NCI-H510A treated with DMSO at 0.1 percent for 48 hours (cell line): ENCODE measurements around the gene LHFPL3.
A peak's percentile ranks its signal among the peaks of the same experiment; 100 is the strongest.
"Not testable (repeated sequence)": the region's sequence is repeated elsewhere in the genome, so short reads cannot be mapped to it uniquely, and the experiment has no call there.

ENCODE experiments used
- DNase-seq: peaks from one replicate; lab custom pipeline; 2025; lab: John Stamatoyannopoulos, UW

The LHFPL3 gene

DNA sequence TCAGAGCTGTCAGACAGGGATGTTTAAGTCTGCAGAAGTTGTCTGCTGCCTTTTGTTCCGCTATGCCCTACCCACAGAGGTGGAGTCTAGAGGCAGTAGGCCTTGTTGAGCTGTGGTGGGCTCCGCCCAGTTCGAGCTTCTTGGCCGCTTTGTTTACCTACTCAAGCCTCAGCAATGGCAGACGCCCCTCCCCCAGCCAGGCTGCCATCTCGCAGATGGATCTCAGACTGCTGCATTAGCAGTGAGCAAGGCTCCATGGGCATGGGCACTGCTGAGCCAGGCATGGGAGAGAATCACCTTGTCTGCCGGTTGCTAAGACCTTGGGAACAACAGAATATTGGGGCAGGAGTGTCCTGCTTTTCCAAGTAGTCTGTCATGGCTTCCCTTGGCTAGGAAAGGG lies 267.2 kb downstream of the LHFPL3 start:
- DNase-seq = not testable (repeated sequence)

DNA sequence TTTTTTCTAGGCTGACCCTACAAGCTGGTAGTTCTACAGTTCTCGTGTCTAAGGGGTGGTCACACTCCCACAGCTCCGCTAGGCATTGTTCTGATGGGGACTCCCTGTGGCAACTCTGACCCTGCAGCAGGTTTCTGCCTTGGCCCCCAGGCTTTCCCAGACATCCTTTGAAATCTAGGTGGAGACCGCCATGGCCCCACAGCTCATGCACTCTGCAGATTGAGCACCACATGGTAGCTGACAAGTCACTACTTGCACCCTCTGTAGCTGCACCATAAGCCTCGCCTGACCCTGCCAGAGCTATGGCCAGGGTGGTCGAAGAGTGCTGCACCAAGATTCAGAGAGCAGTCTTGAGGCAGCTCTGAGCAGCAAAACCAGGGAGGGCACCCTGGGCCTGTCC lies 275.6 kb downstream of the LHFPL3 start:
- DNase-seq = no peak

DNA sequence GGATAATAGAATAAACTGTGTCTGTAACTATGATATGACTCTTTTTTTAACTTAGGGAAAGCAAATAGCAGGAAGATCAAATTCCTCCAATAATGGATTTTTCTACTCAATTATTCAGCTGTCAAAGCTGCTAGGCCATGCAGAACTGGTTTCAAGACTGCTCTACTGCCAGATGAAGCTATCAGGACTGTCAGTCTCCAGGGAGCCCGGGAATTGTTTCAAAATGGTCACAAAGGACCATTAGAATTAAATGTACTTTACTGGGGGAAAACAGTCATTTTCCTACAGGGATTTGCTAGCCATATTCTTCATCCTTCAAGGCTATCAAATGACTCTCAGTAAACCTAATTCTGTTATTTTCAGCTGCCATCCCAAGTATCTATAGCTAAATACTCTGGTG lies 276.3 kb downstream of the LHFPL3 start:
- no peak for DNase-seq

DNA sequence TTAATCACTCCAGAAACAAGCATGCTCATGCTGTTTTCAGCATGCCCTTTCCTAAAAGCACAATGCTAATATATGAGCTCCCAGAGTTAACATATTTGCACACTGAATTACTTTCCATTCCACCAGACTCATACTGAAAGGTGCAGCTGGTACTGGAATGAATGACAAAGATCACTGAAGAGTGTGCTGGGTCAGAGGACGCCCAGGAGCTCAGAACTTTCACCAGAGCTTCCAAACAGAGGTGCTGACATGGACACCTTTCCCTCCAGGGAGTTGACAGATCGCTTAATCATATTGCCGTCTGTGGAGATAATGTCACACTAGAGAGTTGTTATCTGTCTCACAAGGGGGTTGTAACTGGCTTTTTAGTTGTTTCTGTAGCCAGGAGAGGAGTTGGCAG lies 292.9 kb downstream of the LHFPL3 start:
- DNase-seq = no peak

DNA sequence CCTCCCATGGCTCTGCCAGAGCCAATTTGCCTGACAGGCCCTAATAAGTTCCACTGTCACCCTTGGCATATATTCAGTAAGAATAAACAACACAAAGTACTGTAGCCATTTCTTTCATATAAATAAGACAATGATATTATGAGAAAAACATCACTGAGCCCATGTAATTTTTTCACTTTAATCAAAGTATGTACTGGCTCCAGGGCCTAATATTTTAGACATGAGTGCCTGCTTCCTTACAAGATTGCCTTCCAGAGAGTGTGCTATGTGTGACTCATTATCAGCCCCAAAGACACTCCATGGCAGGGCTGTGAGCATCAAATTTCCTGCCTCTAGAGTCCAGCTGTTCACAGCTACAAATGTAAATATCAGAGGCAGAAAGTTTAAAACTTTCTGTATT lies 297.6 kb downstream of the LHFPL3 start:
- DNase-seq = peak; percentile 1

DNA sequence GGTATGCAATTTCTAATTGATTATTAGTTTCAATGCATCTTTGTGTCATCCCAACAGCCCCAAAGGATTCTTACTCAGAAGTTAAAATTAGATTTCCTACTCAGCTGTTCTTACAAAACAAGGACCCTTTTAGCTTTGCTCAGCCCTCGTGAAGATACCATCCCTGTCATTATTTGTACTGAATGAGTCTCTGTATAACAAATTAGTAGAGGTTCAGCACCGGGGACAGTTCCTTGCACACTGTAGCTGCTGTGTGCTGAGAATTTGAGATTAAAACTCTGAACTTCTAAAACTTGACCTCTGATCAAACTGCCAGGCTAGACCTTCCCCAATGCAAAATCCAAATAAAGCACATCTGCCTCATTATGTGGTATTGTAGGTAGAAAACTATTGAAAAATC lies 299.1 kb downstream of the LHFPL3 start:
- DNase-seq = no peak

DNA sequence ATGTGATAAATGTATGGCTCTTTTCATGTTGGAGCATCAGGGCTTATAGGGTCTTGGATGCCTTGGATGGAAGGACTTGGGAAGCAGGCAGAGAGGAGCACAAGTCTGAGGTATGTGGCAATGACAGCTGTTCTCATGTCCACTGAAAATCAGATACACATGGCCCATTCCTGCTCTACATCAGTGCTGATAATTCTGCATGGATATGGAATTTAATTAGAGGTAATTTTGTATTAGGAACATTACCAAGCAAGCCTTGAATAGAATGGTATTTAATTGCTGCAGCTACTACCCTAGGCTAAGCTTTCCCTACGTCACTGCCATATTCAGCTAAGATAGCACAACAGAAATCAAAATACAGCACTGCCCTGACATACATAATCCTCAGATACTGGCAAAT lies 299.6 kb downstream of the LHFPL3 start:
- DNase-seq = no peak

DNA sequence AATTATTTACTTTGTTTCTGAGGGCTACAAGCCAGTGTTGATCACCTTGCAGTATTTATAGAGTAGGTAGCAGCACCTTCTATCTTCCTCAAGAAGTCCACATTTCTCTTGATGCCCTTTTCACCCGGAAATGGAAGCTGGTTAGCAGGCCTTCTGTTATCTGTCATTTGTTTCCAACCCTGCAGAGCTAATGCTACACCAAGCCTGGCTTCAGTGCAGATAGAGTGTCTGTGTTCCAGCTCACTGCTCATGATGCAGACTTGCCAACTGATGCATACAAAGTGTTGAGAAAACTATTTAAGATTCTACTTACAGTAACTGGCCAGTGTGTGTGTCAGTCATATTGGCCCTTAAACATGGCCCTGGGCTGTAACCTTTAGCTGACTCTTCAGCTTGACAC lies 301.0 kb downstream of the LHFPL3 start:
- no peak for DNase-seq

DNA sequence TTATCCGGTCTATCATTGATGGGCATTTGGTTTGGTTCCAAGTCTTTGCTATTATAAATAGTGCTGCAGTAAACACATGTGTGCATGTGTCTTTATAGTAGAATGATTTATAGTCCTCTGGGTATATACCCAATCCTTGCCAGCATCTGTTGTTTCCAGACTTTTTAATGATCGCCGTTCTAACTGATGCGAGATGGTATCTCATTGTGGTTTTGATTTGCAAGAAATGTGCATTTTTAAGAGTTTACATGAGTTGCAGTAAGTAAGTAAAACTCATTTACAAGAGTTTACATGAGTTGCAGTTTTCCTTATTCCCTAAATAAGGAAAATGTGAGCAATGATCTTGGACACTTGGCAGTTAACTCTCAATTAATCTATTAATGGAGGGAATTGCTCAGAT lies 312.1 kb downstream of the LHFPL3 start:
- no peak for DNase-seq

DNA sequence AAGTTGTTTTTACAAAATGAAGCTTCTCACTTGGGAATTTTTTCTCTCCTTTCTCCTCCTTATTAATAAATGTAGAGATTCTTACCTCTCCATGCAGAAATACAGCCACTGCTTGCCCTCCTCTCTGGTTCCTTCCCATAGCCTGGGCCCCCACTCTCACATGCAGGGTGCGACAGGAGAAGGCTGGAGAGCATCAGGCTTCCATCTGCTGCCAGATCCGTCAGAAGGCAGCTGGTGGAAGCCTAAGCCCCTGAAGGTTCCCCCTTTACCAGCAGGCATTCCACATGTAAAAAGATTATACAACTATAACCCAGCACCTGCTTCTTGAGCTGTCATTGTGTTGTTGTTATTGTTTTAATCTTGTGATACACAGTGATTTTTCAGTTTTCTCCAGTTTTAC lies 314.2 kb downstream of the LHFPL3 start:
- no peak for DNase-seq

DNA sequence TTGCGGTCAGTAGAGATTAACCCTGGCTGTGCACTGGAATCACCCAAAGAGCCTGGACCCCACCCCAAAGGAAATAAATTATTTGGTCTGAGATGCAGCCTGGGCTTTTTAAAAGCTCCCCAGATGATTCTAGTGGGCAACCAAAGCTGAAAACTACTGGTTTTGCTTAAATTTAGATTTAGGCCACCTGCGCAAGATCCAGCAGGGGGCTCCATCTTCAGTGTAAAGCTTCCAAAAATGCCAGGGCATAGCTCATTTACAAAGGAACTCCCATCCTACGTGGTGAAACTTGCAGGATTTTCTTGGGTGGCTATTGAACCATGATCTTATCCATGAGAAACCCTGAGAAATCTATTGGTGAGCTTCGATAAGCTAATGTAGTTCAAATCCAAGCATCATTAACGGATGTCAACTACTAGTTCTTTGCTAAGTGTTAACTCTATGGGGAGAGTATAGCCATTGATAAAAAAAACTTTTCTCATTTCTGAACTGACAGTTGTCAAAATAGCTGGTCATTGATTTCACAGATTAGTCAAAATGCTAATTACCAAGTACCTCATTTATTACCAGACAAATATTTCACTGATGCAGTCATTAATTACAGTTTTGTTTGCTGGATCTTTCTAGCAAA lies 315.3 kb downstream of the LHFPL3 start:
- no peak for DNase-seq

DNA sequence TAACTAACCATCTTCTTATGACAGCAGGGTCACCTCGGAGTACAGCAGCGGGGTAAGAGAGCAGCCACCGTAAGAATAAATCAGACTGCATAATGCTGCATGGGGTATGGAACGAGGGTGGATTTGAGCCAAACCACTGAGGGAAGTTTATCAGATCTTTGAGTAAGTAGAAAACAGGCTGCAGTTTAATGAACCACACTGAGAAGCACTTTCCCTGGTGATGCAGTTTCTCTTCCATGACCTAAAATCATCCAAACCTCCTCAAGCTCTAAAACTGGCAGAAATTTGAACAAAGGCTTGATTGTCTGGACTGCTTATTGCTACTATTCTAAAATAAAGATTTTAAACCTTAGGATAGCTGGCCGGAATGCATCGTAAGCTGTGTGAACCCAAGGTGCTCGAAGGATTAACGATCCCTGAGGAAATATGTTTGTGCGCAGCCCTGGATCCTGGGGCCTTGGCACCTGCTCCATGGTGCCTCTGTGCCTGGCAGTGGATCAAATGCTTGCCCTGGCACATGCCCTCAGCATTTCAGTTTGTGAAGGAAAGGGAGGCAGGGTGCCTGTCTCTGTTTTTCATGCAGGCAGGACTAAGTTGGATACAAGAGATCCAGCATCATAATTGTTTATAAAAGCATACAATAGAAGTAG lies 322.7 kb downstream of the LHFPL3 start:
- no peak for DNase-seq

DNA sequence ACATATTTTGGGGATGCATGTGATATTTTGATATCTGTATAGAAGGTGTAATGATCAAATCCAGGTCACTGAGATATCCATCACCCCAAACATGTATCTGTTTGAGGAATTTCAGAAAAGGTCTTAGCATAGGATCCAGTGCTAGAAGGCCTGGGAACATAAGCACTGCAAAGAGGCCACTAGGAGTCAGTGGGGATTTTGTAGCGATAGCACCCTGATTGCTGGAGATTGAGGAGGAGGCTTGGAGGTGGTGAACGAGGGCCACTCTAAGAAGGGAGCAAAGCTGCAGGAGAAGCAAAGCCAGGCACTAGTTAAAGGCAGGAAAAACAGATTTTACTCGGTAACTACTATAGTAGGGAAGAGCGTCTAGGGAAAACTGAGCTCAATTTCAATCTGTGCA lies 324.0 kb downstream of the LHFPL3 start:
- no peak for DNase-seq

DNA sequence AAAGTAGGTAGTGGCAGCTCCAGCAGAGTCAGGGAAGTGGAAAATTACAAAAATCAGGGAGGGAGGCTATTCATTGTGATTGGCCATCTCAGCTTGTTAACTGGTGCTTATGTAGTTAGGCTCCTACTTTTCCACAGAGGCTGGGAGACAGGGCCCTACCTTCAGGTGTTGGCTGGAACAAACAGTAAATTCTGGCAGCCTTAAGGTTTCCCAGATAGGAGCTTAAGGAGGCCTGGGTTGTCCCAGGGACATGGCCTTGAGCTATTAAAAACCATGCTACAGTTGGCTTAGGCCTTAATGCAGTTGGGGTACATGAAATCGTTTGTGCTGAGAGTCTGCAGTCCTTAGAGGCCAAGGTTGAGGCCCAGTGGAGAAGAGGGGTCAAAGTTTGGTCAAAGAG lies 324.5 kb downstream of the LHFPL3 start:
- no peak for DNase-seq

DNA sequence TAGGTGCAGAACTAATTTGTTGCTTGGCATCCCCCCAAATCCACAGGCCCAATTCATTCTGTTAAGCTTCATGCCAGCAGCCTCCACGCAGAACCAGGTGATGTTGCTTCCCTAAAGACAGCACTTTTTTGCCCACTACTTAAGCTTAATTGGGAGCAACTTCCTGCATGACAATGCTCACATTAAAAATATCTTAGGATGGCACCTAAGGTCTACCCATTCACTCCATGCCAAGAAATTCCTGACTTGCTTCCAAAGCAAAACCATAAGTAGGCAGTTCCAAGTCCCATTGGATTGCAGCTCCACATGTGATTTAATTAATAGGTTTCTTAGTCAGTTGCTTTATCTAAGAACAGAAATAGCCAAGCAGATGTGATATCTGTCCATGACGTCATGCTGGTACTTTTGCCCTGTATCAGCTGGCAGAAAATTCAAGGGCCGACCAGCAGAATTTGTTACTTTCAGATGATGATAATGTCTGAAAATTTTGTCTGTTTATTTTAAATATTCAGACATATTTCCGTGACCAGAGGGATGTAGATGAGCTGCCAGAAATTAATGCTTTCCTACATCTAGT lies 325.5 kb downstream of the LHFPL3 start:
- DNase-seq = no peak

DNA sequence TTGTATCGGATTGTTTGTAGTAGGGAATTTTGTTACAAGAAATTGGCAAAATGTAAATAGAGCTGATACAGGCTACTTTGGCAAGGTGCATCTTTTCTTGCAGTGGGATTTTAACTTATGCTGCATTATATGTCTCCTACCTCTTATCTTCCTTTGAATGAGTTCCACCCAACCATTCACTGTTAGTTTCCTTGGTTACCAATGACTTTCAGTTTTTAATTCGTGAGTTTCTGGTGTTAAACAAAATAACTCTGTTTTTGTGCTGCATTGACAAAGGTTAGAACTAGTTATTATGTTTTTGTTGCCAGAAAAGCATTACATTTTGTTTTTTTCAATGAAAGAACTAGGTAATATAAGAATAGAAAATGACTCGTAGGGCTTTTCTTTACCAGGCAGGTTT lies 327.2 kb downstream of the LHFPL3 start:
- no peak for DNase-seq

DNA sequence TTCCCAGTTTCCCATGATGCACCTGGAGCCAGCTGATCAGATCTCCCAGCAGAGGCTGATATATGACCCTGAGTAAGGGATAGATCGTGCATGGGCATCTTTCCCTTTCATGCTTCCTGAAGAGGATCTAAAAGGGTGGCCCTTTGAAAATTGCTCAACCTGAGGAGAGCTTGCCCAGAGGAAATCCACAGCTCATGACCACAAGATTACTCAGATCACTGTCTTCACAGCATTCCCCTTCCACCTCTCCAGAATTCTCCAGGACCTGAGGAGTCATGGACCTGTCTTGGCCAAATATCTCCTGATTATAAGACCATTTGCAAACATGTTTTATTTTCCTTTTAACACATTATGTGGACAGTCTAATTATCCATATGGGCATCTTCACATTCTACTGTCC lies 328.1 kb downstream of the LHFPL3 start:
- no peak for DNase-seq

DNA sequence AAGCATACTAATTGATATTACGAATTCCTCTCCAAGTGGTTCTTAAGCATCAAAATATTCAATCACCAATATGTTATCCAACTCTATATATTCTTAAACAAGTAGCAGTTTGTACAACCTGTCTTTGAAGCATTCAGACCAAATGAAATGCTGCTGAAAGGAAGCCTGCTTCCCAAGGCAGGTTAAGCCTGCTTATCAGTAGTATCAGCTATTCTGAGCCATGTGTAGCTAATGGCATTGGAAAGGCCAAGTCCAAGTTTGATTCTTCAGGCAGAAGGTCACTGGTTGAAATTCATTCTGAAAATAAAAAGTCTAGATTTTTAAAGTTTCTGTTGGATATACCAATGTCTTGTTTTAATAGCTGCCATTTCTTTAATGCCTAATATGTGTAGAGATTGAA lies 328.7 kb downstream of the LHFPL3 start:
- no peak for DNase-seq

DNA sequence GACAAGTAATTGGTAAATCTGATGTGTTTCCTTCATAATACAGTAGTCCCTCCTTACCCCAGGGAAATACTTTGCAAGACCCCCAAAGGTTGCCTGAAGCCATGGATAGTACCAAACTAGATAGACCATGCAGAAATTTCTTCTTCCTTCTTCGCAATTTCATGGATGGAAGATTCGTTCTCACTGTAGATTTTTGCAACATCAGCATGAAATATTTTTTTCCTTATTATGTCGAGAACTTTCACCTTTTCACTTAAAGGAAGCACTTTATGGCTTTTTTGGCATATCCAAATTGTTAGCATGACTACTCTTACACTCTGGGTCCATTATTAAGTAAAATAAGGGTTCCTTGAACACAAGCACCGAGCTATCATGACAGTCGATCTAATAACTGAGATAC lies 333.2 kb downstream of the LHFPL3 start:
- no peak for DNase-seq

DNA sequence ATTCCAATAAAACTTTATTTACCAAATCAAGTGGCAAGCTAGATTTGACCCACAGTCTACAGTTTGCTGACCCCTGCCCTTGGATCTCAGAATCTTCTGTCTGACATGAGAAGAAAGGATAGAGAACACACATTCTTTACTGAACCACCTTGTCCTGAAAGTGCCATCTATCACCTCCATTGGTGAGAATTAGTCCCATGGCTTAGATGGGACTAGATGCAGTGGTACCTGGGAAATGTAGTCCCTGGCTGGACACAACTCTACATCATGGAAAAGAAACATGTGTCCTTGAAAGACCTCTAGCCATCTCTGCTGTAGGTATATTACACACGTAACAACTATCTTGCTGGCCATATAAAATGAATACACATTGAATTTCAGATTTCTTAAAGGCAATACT lies 336.2 kb downstream of the LHFPL3 start:
- DNase-seq = no peak

DNA sequence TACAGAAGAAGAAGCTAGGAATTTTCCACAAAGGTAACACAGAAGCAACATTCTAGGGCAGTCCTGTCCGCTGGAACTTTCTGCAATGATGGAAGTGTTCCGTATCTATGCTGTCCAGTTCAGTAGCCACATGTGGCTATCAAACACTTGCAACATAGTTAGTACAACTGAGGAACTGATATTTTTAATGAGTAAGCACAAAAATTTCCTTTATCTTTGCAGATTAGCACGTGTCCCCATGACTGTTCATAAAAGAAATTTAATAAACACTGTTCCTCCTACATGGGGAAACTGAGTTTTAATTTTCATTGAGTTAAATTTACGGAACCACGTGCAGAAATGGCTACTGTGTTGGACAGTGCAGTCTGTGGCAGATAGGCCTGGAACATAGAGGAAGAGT lies 349.2 kb downstream of the LHFPL3 start:
- no peak for DNase-seq

DNA sequence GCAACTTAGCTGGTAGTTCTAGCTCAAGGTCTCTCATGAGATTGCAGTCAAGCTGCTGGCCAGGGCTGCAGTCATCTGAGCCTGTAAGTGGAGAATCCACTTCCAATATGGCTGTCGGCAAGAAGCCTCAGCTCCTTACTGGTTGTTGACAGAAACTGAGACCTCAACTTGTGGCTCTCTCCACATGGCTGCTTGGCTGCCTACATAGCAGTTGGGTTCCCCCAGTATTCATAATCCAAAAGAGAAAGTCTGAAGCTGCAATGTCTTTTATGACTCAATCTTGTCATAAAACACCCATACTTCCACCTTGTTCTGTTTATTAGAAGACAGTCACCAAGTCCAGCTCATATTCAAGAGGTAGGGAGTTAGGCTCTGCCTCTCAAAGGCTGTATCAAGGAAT lies 350.7 kb downstream of the LHFPL3 start:
- DNase-seq = no peak

DNA sequence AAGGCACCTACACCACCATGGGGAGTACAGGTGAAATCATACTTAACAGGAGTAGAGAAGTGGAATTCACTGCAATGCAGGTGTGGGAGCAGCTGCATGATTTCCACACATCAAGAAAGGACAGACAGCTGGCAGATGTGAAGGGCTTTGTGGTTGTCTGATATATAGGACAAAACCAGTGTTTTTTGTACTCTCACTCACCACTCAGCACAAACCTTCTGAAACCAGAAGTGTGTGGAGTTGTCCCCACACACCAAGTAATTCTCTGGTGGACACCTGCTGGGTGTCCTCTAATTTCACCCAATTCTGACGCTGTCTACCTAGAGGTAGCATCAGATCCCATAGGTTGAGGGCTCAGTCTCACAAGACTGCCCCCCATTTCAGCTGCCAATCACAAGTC lies 357.9 kb downstream of the LHFPL3 start:
- DNase-seq = no peak

DNA sequence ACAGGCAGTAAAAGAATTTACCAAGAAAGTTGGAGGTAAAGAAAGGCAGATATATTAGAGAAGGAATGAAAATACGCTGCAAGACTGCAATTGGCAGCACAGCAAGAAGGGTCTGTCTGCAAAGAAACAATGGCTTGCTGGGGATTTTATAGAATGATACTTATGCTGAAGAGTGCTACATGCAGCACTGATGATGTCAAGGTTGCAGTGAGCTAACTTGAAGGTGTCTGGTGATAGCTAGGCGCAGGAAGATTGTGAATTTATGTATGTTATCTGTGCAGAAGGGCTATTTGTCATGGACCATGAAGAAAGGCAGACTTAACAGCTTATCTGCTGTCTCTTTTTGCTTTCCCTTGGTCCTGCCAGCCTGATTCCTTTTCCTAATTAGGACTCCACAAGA lies 366.3 kb downstream of the LHFPL3 start:
- no peak for DNase-seq
